HAP-1 (cell line): Measurements from ENCODE around the gene ATG2B.

Experiments used
- DNase-seq, 2 experiments: peaks; one replicate each; pipeline ENCODE4 v3.0.0-alpha.2; 2016 to 2020; ENCODE audit warnings: low spot score in 2 of 2
- H3K27me3 ChIP-seq: fragments of 250-450 bp; sonication (Bioruptor Pico); 2 replicates; pipeline ENCODE4 v1.5.1; 2020; ENCODE audit warnings: low read depth, mild to moderate bottlenecking, moderate library complexity
- H3K36me3 ChIP-seq: fragments of 250-450 bp; sonication (Bioruptor Pico); replicated peaks from 2 replicates; pipeline ENCODE4 v1.5.1; 2020; ENCODE audit warnings: mild to moderate bottlenecking
- H3K4me1 ChIP-seq: fragments of 250-450 bp; sonication (Bioruptor Pico); 2 replicates; pipeline ENCODE4 v1.5.1; 2020; ENCODE audit warnings: mild to moderate bottlenecking
- H3K4me3 ChIP-seq: fragments of 250-450 bp; sonication (Bioruptor Pico); 2 replicates; pipeline ENCODE4 v1.5.1; 2020; ENCODE audit warnings: mild to moderate bottlenecking, moderate library complexity
- H3K9me3 ChIP-seq: fragments of 250-450 bp; sonication (Bioruptor Pico); 2 replicates; pipeline ENCODE4 v1.5.1; 2020; ENCODE audit warnings: mild to moderate bottlenecking, moderate library complexity
- in situ Hi-C: fragments of 300-500 bp; cut with MboI; formaldehyde crosslinking; loops from 3 replicates; pipeline ENCODE4 v1.14.3; 2020; ENCODE audit warnings: low sequenced_read_pairs, inconsistent platforms, mixed read lengths

ATG2B gene

GRCh38 chr14:96362965-96363750 lies at the start of gene ATG2B, which contains the start of gene GSKIP:
ATG2B (minus strand) TSS chr14:96363341; CDS start chr14:96362976, 365 bp downstream.
GSKIP (plus strand) TSS chr14:96363526; CDS start chr14:96382248, 18,722 bp downstream.
- no peaks in the 10 kb centered on the region; the same call in 1 of the 2 replicates for H3K36me3 ChIP-seq
- H3K4me1 ChIP-seq: peaks cover 16% of the 10 kb centered on the region
- in situ Hi-C loops: no loop called here
- H3K4me3 ChIP-seq: peak within 1 kb of the TSS; percentile 93
- no peaks in the 10 kb centered on the region for H3K9me3 ChIP-seq
- DNase-seq: peak; percentile 83 to 96
- H3K27me3 ChIP-seq: no peaks in the 10 kb centered on the region

- Histone ChIP-seq H3K27me3 (no peaks in the 10 kb centered on the region), H3K9me3 (no peaks in the 10 kb centered on the region), H3K36me3 (no peaks in the 10 kb centered on the region), H3K4me3 (no peak overlapping the region), H3K4me1 (no peaks in the 10 kb centered on the region)
- no peak for DNase-seq
- in situ Hi-C loops: loop anchor here (10.0 kb wide), 1 partner anchor 315 kb away; no protein-coding TSS in a partner anchor
These were observed 47.0 kb upstream of the ATG2B start for GRCh38 chr14:96410119-96410518.

- H3K4me3 ChIP-seq: no peak overlapping the region
- H3K36me3 ChIP-seq: no peaks in the 10 kb centered on the region
- no peaks in the 10 kb centered on the region for H3K27me3 ChIP-seq
- in situ Hi-C loops: loop anchor here (10.0 kb wide), 1 partner anchor 315 kb away; no protein-coding TSS in a partner anchor
- DNase-seq: no peak
- H3K9me3 ChIP-seq: no peaks in the 10 kb centered on the region
- no peaks in the 10 kb centered on the region for H3K4me1 ChIP-seq
These were observed 46.6 kb upstream of the ATG2B start for GRCh38 chr14:96409701-96410100.

GRCh38 chr14:96408608-96409007 lies 45.5 kb upstream of the ATG2B start:
- H3K9me3 ChIP-seq: no peaks in the 10 kb centered on the region
- no peak overlapping the region for H3K4me3 ChIP-seq
- no peaks in the 10 kb centered on the region for H3K27me3 ChIP-seq
- H3K36me3 ChIP-seq: no peaks in the 10 kb centered on the region
- in situ Hi-C loops: no loop called here
- H3K4me1 ChIP-seq: no peaks in the 10 kb centered on the region
- no peak for DNase-seq

- H3K4me3 ChIP-seq: no peak overlapping the region
- no peaks in the 10 kb centered on the region for H3K9me3 ChIP-seq
- in situ Hi-C loops: no loop called here
- H3K27me3 ChIP-seq: no peaks in the 10 kb centered on the region
- no peak for DNase-seq
- no peaks in the 10 kb centered on the region for H3K36me3 ChIP-seq
- H3K4me1 ChIP-seq: no peaks in the 10 kb centered on the region
These were observed 44.9 kb upstream of the ATG2B start for GRCh38 chr14:96407935-96408570.

- H3K36me3 ChIP-seq: no peaks in the 10 kb centered on the region
- no peak overlapping the region for H3K4me3 ChIP-seq
- no peaks in the 10 kb centered on the region for H3K27me3 ChIP-seq
- no peaks in the 10 kb centered on the region for H3K9me3 ChIP-seq
- in situ Hi-C loops: no loop called here
- no peaks in the 10 kb centered on the region for H3K4me1 ChIP-seq
- no peak for DNase-seq
These were observed 42.5 kb upstream of the ATG2B start for GRCh38 chr14:96405677-96406076.

GRCh38 chr14:96403409-96403808 lies 40.3 kb upstream of the ATG2B start:
- no peaks in the 10 kb centered on the region for H3K36me3 ChIP-seq
- in situ Hi-C loops: no loop called here
- H3K4me3 ChIP-seq: no peak overlapping the region
- H3K4me1 ChIP-seq: no peaks in the 10 kb centered on the region
- no peaks in the 10 kb centered on the region for H3K9me3 ChIP-seq
- no peaks in the 10 kb centered on the region for H3K27me3 ChIP-seq
- DNase-seq: no peak

GRCh38 chr14:96400495-96400894 lies 37.4 kb upstream of the ATG2B start:
- in situ Hi-C loops: no loop called here
- Histone ChIP-seq H3K4me1 (no peaks in the 10 kb centered on the region), H3K36me3 (no peaks in the 10 kb centered on the region), H3K4me3 (no peak overlapping the region), H3K27me3 (no peaks in the 10 kb centered on the region), H3K9me3 (no peaks in the 10 kb centered on the region)
- DNase-seq: no peak

GRCh38 chr14:96399405-96399804 lies 36.3 kb upstream of the ATG2B start:
- no peaks in the 10 kb centered on the region for H3K9me3 ChIP-seq
- no peaks in the 10 kb centered on the region for H3K36me3 ChIP-seq
- in situ Hi-C loops: no loop called here
- no peak overlapping the region for H3K4me3 ChIP-seq
- no peak for DNase-seq
- H3K27me3 ChIP-seq: no peaks in the 10 kb centered on the region
- H3K4me1 ChIP-seq: no peaks in the 10 kb centered on the region

- in situ Hi-C loops: no loop called here
- H3K9me3 ChIP-seq: no peaks in the 10 kb centered on the region
These were observed 35.8 kb upstream of the ATG2B start for GRCh38 chr14:96398921-96399320.

GRCh38 chr14:96398432-96398831 lies 35.3 kb upstream of the ATG2B start:
- DNase-seq: no peak

More at GRCh38 chr14:96398921-96399320, 35.8 kb upstream of the ATG2B start:
- Histone ChIP-seq H3K27me3 (no peaks in the 10 kb centered on the region), H3K36me3 (no peaks in the 10 kb centered on the region), H3K4me3 (no peak overlapping the region), H3K4me1 (no peaks in the 10 kb centered on the region)
- DNase-seq: no peak

GRCh38 chr14:96394047-96394815 lies 31.1 kb upstream of the ATG2B start:
- no peak overlapping the region for H3K4me3 ChIP-seq
- H3K4me1 ChIP-seq: peaks cover 4% of the 10 kb centered on the region
- DNase-seq: no peak
- no peaks in the 10 kb centered on the region for H3K9me3 ChIP-seq
- no peaks in the 10 kb centered on the region for H3K27me3 ChIP-seq
- in situ Hi-C loops: no loop called here
- H3K36me3 ChIP-seq: no peaks in the 10 kb centered on the region

More at GRCh38 chr14:96398432-96398831, 35.3 kb upstream of the ATG2B start:
- no peaks in the 10 kb centered on the region for H3K9me3 ChIP-seq
- no peaks in the 10 kb centered on the region for H3K36me3 ChIP-seq
- in situ Hi-C loops: no loop called here
- H3K27me3 ChIP-seq: no peaks in the 10 kb centered on the region
- no peaks in the 10 kb centered on the region for H3K4me1 ChIP-seq
- H3K4me3 ChIP-seq: no peak overlapping the region

GRCh38 chr14:96393071-96393691 lies 30.0 kb upstream of the ATG2B start:
- Histone ChIP-seq H3K36me3 (no peaks in the 10 kb centered on the region), H3K4me1 (peaks cover 4% of the 10 kb centered on the region), H3K27me3 (no peaks in the 10 kb centered on the region), H3K4me3 (no peak overlapping the region), H3K9me3 (no peaks in the 10 kb centered on the region)
- in situ Hi-C loops: no loop called here
- DNase-seq: no peak
